Body of pancreas (tissue), 4 donors: Measurements from ENCODE around the gene SLC44A1. TPM values are rescaled to one million over a fixed set of nuclear protein-coding genes. Genes with fewer than 3 reads are reported as not detected.

Source experiments
- ATAC-seq: fragments of 150-250 bp; one replicate; pipeline ENCODE4 v1.9.1; 2016
- DNase-seq, 4 donors: peaks; one replicate each; pipeline ENCODE4 v3.0.0-alpha.2; 2019
- H3K27ac ChIP-seq, 4 donors: fragments of 200-600 bp; sonication (generic); 1 replicate in 3 of 4; 2 replicates in 1 of 4; pipeline versions ENCODE4 v1.5.1 to v1.6.1; 2016 to 2019; ENCODE audit warnings: mild to moderate bottlenecking in 1 of 4, mixed read lengths in 1 of 4, moderate library complexity in 1 of 4
- H3K27me3 ChIP-seq, 2 donors: fragments of 200-600 bp; sonication (generic); one replicate each; pipeline ENCODE4 v1.6.0; 2016; ENCODE audit warnings: mild to moderate bottlenecking in 1 of 2
- H3K36me3 ChIP-seq, 2 donors: fragments of 200-600 bp; sonication (generic); replicated peaks in 1 of 2; 2 replicates each; pipeline ENCODE4 v1.5.1; 2016; ENCODE audit warnings: low read depth in 2 of 2; ENCODE audit not compliant: insufficient read depth in 1 of 2
- H3K4me1 ChIP-seq: fragments of 200-600 bp; sonication (generic); one replicate; pipeline ENCODE4 v1.6.0; 2016
- H3K4me3 ChIP-seq, 2 donors: fragments of 200-600 bp; sonication (generic); 1 replicate in 1 of 2; 2 replicates in 1 of 2; pipeline ENCODE4 v1.5.1; 2016 to 2019
- H3K9me3 ChIP-seq, 3 donors: fragments of 200-600 bp; sonication (generic); 1 replicate in 2 of 3; 2 replicates in 1 of 3; pipeline ENCODE4 v1.5.1; 2016
- POLR2A ChIP-seq, 3 donors: fragments of 450-650 bp; IDR thresholded peaks; one replicate each; pipeline ENCODE4 v1.6.1; 2016; ENCODE audit warnings: antibody characterized with exemption in 3 of 3, mild to moderate bottlenecking in 2 of 3
- WGBS, 2 donors: methylation state at CpG; one replicate each; pipeline ENCODE4 v1.1.5; 2017; 5-methylcytosine and 5-hydroxymethylcytosine counted together
- intact Hi-C: fragments of 100-400 bp; cut with DNase I; formaldehyde crosslinking; loops from one replicate; pipeline ENCODE4 v1.15.1; 2023
- total RNA-seq, 2 donors: library from RNA; depleted of rRNA; stranded (reverse); fragments of >200 nt; gene quantifications; one replicate each; pipeline ENCODE4 v1.1.0, GENCODE V29; 2016
- TF ChIP-seq, protein P1 (sequence below), 7 experiments: fragments of 450-650 bp in 4 of 7; fragments of 200-600 bp in 3 of 7; sonication (generic) in 3 of 7; IDR thresholded peaks; one replicate each; pipeline ENCODE4 v1.5.1; 2016 to 2019; ENCODE audit warnings: antibody characterized with exemption in 7 of 7

Gene SLC44A1
- total RNA-seq, 2 donors from 2014 or later = 15.5 to 39.4 TPM

DNA sequence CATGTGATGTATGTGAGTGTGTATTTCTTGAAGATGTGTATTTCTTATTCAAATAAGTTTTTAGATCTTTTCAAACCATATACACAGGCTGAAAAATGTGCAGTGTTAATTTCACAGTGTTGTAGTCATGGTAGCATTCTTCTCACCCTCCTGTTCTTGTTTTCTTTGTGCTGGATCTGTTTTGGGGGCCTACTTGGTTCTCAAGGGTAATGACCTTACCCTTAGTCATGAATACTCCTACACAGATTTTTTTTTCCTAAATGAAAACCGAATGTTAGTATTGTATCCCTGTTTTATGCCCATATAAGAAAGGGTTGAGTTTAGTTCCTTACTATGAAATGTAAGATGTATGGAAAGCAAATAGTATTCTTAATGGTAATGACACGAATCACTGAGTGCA lies 88.0 kb downstream of the SLC44A1 start:
- H3K4me3 ChIP-seq = no peak overlapping the region
- DNase-seq (no peak), ATAC-seq (no peak)
- no peaks in the 10 kb centered on the region for H3K9me3 ChIP-seq
- no peak for TF ChIP-seq POLR2A (IDR thresholded peaks at IDR 0.05)
- TF ChIP-seq, protein P1, sequence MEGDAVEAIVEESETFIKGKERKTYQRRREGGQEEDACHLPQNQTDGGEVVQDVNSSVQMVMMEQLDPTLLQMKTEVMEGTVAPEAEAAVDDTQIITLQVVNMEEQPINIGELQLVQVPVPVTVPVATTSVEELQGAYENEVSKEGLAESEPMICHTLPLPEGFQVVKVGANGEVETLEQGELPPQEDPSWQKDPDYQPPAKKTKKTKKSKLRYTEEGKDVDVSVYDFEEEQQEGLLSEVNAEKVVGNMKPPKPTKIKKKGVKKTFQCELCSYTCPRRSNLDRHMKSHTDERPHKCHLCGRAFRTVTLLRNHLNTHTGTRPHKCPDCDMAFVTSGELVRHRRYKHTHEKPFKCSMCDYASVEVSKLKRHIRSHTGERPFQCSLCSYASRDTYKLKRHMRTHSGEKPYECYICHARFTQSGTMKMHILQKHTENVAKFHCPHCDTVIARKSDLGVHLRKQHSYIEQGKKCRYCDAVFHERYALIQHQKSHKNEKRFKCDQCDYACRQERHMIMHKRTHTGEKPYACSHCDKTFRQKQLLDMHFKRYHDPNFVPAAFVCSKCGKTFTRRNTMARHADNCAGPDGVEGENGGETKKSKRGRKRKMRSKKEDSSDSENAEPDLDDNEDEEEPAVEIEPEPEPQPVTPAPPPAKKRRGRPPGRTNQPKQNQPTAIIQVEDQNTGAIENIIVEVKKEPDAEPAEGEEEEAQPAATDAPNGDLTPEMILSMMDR (IDR thresholded peaks at IDR 0.05) = no peak
- H3K27ac ChIP-seq = no peak overlapping the region
- H3K4me1 ChIP-seq = peaks cover 7% of the 10 kb centered on the region
- H3K36me3 ChIP-seq = no peaks in the 10 kb centered on the region
- intact Hi-C loops = no loop called here
- 89 to 90% methylated on average over 2 of the region's 2 CpGs for WGBS, 2 donors
- H3K27me3 ChIP-seq = no peaks in the 10 kb centered on the region

DNA sequence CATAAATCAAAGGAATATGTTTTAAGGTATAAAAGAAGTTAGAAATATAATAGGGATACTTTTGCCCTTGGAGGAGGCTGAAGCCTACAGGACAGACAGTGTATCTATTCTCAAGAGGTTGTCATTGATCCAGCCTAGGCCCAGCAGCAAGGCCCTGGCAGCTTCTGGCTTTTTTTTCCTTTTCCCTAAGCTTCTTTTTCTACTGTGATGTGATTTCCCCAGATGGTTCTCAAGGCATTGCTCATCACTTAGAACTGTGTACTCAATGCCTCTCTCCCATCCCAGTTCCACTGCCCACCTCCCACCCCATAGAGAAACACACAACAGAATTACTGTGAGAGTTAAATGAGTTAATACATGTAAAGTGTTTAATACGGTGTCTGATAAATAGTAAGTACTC lies 88.6 kb downstream of the SLC44A1 start:
- H3K4me1 ChIP-seq = peaks cover 7% of the 10 kb centered on the region
- no peak for ATAC-seq
- intact Hi-C loops = no loop called here

DNA sequence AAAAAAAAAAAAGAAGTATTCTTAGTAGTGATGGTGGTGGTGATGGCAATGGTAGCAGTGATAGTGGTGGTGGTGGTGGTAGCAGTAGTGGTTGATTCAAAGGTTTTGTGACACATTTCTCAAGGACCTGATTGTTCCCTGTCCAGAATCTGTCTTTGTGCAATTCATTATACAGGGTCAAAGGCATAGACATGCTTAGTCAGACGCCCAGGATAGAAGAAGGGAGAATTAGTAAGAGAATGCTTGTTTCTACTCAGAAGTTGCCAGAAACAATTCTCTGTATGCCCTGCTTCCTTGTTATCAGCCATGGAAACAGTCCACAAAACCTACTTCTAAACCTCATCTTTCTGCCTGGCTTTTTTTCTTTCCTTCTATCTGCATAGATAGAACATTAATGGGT lies 89.4 kb downstream of the SLC44A1 start:
- peaks cover 7% of the 10 kb centered on the region for H3K4me1 ChIP-seq
- H3K4me3 ChIP-seq = no peak overlapping the region
- H3K27me3 ChIP-seq = no peaks in the 10 kb centered on the region
- ATAC-seq (no peak), DNase-seq (no peak)
- H3K9me3 ChIP-seq = no peaks in the 10 kb centered on the region
- no peak overlapping the region for H3K27ac ChIP-seq
- TF ChIP-seq, protein P1 (IDR thresholded peaks at IDR 0.05) = no peak
- TF ChIP-seq POLR2A (IDR thresholded peaks at IDR 0.05) = no peak
- no peaks in the 10 kb centered on the region for H3K36me3 ChIP-seq
- intact Hi-C loops = no loop called here
- WGBS, 2 donors = 75 to 84% methylated on average over 1 of the region's 1 CpG

More for the DNA sequence above, 88.6 kb downstream of the SLC44A1 start:
- no peak for DNase-seq
- Histone ChIP-seq H3K9me3 (no peaks in the 10 kb centered on the region), H3K27ac (no peak overlapping the region), H3K27me3 (no peaks in the 10 kb centered on the region), H3K4me3 (no peak overlapping the region), H3K36me3 (no peaks in the 10 kb centered on the region)
- no peak for TF ChIP-seq POLR2A (IDR thresholded peaks at IDR 0.05)
- TF ChIP-seq, protein P1 (IDR thresholded peaks at IDR 0.05) = no peak
- 86 to 92% methylated on average over 1 of the region's 1 CpG for WGBS, 2 donors

DNA sequence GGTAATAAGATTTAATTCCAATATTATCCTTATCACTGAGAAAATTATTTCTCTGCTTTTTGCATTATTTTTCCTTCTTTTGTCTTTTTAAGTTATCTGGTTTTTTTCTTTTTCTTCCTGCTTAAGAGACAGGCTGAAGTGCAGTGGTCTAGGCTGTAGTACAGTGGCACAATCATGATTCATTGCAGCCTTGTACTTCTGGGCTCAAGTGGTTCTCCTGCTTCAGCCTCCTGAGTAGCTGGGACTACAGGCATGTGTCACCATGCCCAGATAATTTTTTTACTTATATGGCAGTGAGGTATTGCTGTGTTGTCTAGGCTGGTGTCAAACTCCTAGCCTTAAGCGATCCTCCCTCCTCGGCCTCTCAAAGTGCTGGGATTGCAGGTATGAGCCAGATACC lies 93.9 kb downstream of the SLC44A1 start:
- Histone ChIP-seq H3K27me3 (no peaks in the 10 kb centered on the region), H3K4me3 (no peak overlapping the region), H3K4me1 (no peaks in the 10 kb centered on the region), H3K27ac (no peak overlapping the region), H3K36me3 (no peaks in the 10 kb centered on the region), H3K9me3 (no peaks in the 10 kb centered on the region)
- WGBS, 2 donors = 98 to 100% methylated on average over 2 of the region's 2 CpGs
- ATAC-seq (no peak), DNase-seq (no peak)
- intact Hi-C loops = no loop called here
- TF ChIP-seq, protein P1 (IDR thresholded peaks at IDR 0.05) = no peak
- no peak for TF ChIP-seq POLR2A (IDR thresholded peaks at IDR 0.05)

DNA sequence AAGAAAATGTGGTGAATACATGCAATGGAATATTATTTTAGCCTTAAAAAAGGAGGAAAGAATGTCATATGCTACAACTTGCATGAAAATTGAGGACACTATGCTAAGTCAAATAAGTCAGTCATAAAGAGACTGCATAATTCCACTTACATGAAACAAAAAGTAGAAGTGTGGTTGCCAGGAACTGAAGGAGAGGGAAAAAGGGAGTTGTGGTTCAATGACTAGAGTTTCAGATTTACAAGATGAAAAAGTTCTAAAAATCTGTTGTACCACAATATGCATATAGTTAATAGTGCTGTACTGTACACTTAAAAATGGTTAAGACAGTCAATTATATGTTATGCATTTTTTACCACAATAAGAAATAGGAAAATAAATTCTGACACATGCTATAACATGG lies 95.4 kb downstream of the SLC44A1 start:
- Histone ChIP-seq H3K4me1 (no peaks in the 10 kb centered on the region), H3K36me3 (no peaks in the 10 kb centered on the region), H3K27me3 (no peaks in the 10 kb centered on the region), H3K4me3 (no peak overlapping the region), H3K27ac (no peak overlapping the region), H3K9me3 (no peaks in the 10 kb centered on the region)
- no peak for DNase-seq
- TF ChIP-seq, protein P1 (IDR thresholded peaks at IDR 0.05) = no peak
- no peak for TF ChIP-seq POLR2A (IDR thresholded peaks at IDR 0.05)
- no peak for ATAC-seq
- intact Hi-C loops = no loop called here
